WTC11 (cell line): ENCODE results near the gene MAP4K3. TPM values are rescaled to one million over a fixed set of nuclear protein-coding genes. Genes with fewer than 3 reads are reported as not detected.

Source experiments
- ATAC-seq: fragments of 200-7000 bp; cut with Tn5 transposase; 2 replicates; pipeline ENCODE4 v1.10.0; 2021; ENCODE audit warnings: mild to moderate bottlenecking, moderate library complexity
- CTCF ChIA-PET: fragments of 300-600 bp; sonication (Branson Sonifier 250); formaldehyde crosslinking; loops from one replicate; lab custom pipeline; 2021; ENCODE audit warnings: antibody characterized with exemption; lab: Charles Lee
- POLR2A ChIA-PET: fragments of 350-600 bp; sonication (Branson Sonifier 250); formaldehyde crosslinking; loops from one replicate; lab custom pipeline; 2021; ENCODE audit warnings: antibody characterized with exemption; lab: Charles Lee
- DNase-seq: peaks from one replicate; pipeline ENCODE4 v3.0.0; 2021; ENCODE audit warnings: low spot score
- H3K27ac Mint-ChIP-seq: 2 replicates; pipeline ENCODE4 v1.8.0; 2021; ENCODE audit warnings: mixed read lengths
- H3K27me3 Mint-ChIP-seq: 2 replicates; pipeline ENCODE4 v1.8.0; 2021; ENCODE audit warnings: low read depth, mild to moderate bottlenecking, moderate library complexity, mixed read lengths
- H3K36me3 Mint-ChIP-seq: 2 replicates; pipeline ENCODE4 v1.8.0; 2021; ENCODE audit warnings: mixed read lengths
- H3K4me1 Mint-ChIP-seq: 2 replicates; pipeline ENCODE4 v1.8.0; 2022; ENCODE audit warnings: mixed read lengths
- H3K4me3 Mint-ChIP-seq: 2 replicates; pipeline ENCODE4 v1.8.0; 2021; ENCODE audit warnings: mild to moderate bottlenecking, moderate library complexity, mixed read lengths
- H3K9me3 Mint-ChIP-seq: 2 replicates; pipeline ENCODE4 v1.8.0; 2021; ENCODE audit warnings: mixed read lengths
- ATF3 ChIP-seq: sonication (generic); formaldehyde crosslinking; conservative IDR thresholded peaks from 2 replicates; pipeline ENCODE4 v1.8.1; 2022; ENCODE audit warnings: mild to moderate bottlenecking, missing genetic modification reagents
- CREM ChIP-seq: sonication (generic); formaldehyde crosslinking; IDR thresholded peaks from 2 replicates; pipeline ENCODE4 v1.8.1; 2022; ENCODE audit warnings: mild to moderate bottlenecking, missing genetic modification reagents, moderate library complexity
- E2F5 ChIP-seq: sonication (generic); formaldehyde crosslinking; IDR thresholded peaks from 2 replicates; pipeline ENCODE4 v1.8.1; 2022; ENCODE audit warnings: mild to moderate bottlenecking, moderate library complexity, missing genetic modification reagents
- ELF4 ChIP-seq: sonication (generic); formaldehyde crosslinking; IDR thresholded peaks from 2 replicates; pipeline ENCODE4 v1.8.1; 2022; ENCODE audit warnings: low read depth, mild to moderate bottlenecking, moderate library complexity, missing genetic modification reagents
- EMX1 ChIP-seq: fragments of 250-450 bp; sonication (Bioruptor Pico); IDR thresholded peaks from 2 replicates; pipeline ENCODE4 v1.8.0; 2021; ENCODE audit warnings: mild to moderate bottlenecking
- HMGXB4 ChIP-seq: sonication (generic); formaldehyde crosslinking; IDR thresholded peaks from 2 replicates; pipeline ENCODE4 v1.8.1; 2023; ENCODE audit warnings: mild to moderate bottlenecking, moderate library complexity, missing genetic modification reagents
- KAT7 ChIP-seq: sonication (generic); formaldehyde crosslinking; IDR thresholded peaks from 2 replicates; pipeline ENCODE4 v1.8.1; 2023; ENCODE audit warnings: missing genetic modification reagents, mild to moderate bottlenecking, borderline replicate concordance
- NFE2L1 ChIP-seq: sonication (generic); formaldehyde crosslinking; IDR thresholded peaks from 2 replicates; pipeline ENCODE4 v1.8.1; 2023; ENCODE audit warnings: missing genetic modification reagents
- NR2C2 ChIP-seq: sonication (generic); formaldehyde crosslinking; IDR thresholded peaks from 2 replicates; pipeline ENCODE4 v1.8.0; 2022; ENCODE audit warnings: mild to moderate bottlenecking, missing genetic modification reagents
- PRDM15 ChIP-seq: sonication (generic); formaldehyde crosslinking; IDR thresholded peaks from 2 replicates; pipeline ENCODE4 v1.8.0; 2022; ENCODE audit warnings: missing genetic modification reagents
- RORB ChIP-seq: fragments of 250-450 bp; sonication (Bioruptor Pico); IDR thresholded peaks from 2 replicates; pipeline ENCODE4 v1.9.0; 2021; ENCODE audit warnings: mild to moderate bottlenecking
- SOX15 ChIP-seq: fragments of 250-450 bp; sonication (Bioruptor Pico); IDR thresholded peaks from 2 replicates; pipeline ENCODE4 v1.9.0; 2021; ENCODE audit warnings: mild to moderate bottlenecking
- ZMAT4 ChIP-seq: fragments of 250-450 bp; sonication (Bioruptor Pico); IDR thresholded peaks from 2 replicates; pipeline ENCODE4 v1.9.0; 2021; ENCODE audit warnings: mild to moderate bottlenecking
- ZNF281 ChIP-seq: sonication (generic); formaldehyde crosslinking; IDR thresholded peaks from 2 replicates; pipeline ENCODE4 v1.8.0; 2023; ENCODE audit warnings: mild to moderate bottlenecking, missing genetic modification reagents
- ZSCAN18 ChIP-seq: fragments of 250-450 bp; sonication (Bioruptor Pico); IDR thresholded peaks from 2 replicates; pipeline ENCODE4 v2.1.2; 2022; ENCODE audit warnings: mild to moderate bottlenecking, moderate library complexity
- total RNA-seq: library from RNA; stranded (reverse); gene quantifications from 3 replicates; pipeline ENCODE4 v1.2.3, GENCODE V29; 2021

MAP4K3 gene
- total RNA-seq, 1 experiment from 2014 or later, result 73.2 TPM

GRCh38 chr2:39455826-39456225, 18.7 kb upstream of the MAP4K3 start:
- Mint-ChIP-seq H3K4me1 (no peaks in the 10 kb centered on the region), H3K27me3 (no peaks in the 10 kb centered on the region), H3K36me3 (peaks cover 35% of the 10 kb centered on the region), H3K4me3 (no peak overlapping the region), H3K27ac (no peak overlapping the region), H3K9me3 (peaks cover 21% of the 10 kb centered on the region)
- ChIA-PET POLR2A (no interaction called here), CTCF (no interaction called here)
- no peak for ATAC-seq
- no peak for TF ChIP-seq CREM (CRISPR knock-in tag)
- no peak for TF ChIP-seq ATF3 (CRISPR knock-in tag)
- TF ChIP-seq SOX15 (CRISPR knock-in tag), result no peak
- TF ChIP-seq EMX1 (CRISPR knock-in tag), result no peak
- no peak for TF ChIP-seq ZMAT4 (CRISPR knock-in tag)
- DNase-seq, result no peak

GRCh38 chr2:39452396-39452795, 15.3 kb upstream of the MAP4K3 start:
- DNase-seq, result no peak
- no peak for TF ChIP-seq RORB (CRISPR knock-in tag)
- no peak for TF ChIP-seq HMGXB4 (CRISPR knock-in tag)
- TF ChIP-seq NR2C2 (CRISPR knock-in tag), result no peak
- TF ChIP-seq E2F5 (CRISPR knock-in tag), result no peak
- no peak for TF ChIP-seq NFE2L1 (CRISPR knock-in tag)
- TF ChIP-seq KAT7 (CRISPR knock-in tag), result no peak
- TF ChIP-seq PRDM15 (CRISPR knock-in tag), result no peak
- no peak for TF ChIP-seq ZNF281 (CRISPR knock-in tag)
- TF ChIP-seq ELF4, result no peak
- no peak for TF ChIP-seq ZSCAN18 (CRISPR knock-in tag)
- TF ChIP-seq, all 79 proteins: peak for 0
- Mint-ChIP-seq H3K36me3 (peaks cover 14% of the 10 kb centered on the region), H3K4me1 (peaks cover 4% of the 10 kb centered on the region), H3K4me3 (no peak overlapping the region), H3K9me3 (no peaks in the 10 kb centered on the region; the same call in 1 of the 2 replicates), H3K27ac (no peak overlapping the region), H3K27me3 (no peaks in the 10 kb centered on the region)
- POLR2A ChIA-PET, result no interaction called here
- CTCF ChIA-PET, result no interaction called here
- ATAC-seq, result no peak
